ENCODE results near the gene ARHGEF26.

Gene ARHGEF26

GRCh38 chr3:154156530-154156929 lies 35.3 kb downstream of the ARHGEF26 start:
- DNase-seq = no peak

DNA sequence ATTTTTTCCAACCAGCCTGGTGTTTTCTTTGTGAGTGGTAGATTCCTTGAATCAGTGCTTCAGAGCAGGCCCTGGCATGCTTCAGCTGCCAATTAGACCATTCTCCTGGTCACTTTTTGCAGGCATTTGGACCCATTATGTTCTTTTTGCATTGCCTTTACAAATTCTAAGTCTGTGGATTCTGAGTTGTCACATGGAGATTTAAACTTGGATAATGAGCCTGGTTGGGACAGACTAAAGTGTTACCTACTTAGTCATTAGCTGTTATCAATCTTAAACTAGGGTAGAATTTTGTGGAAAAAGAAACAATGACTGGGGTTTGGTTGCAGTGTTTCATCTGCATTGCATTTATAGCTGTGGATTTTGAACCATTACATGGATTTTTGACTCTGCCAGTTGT lies 40.6 kb downstream of the ARHGEF26 start:
- DNase-seq = no peak

- no peak for DNase-seq
Observed at GRCh38 chr3:154164387-154164786, 43.2 kb downstream of the ARHGEF26 start.

DNA sequence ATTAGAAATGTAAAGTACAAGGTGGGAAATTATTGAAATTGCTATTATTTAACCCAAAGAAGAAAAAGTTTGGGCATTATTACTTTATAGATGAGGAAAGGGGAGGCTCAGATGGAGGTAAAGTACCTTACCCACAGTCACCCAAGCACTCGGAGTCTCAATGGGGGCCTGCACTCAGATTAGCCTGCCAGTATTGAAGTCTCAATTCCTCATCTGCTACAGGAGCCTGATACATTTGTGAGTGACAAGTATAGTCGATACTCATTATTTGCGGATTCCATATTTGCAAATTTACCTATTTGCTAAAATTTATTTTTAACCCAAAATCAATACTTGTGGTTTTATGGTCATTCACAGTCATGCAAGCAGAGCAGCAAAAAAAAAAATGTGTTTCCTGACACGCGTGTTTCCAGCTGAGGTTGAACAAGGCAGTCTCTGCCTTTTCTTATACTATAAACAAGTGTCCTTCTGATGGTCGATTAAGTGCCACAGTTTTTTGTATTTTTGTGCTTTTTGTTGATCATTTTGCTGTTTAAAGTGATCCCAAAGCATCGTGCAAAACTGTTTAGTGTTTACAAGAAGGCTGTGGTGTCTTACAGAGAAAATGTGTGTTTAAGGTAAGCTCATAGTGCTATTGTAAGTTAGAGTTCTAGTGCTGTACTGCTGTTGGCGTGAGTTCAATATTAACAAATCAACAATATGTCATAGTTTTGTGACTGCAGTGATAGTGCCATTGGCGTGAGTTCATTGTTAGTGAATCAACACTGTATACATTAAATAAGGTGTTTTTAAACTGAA lies 48.0 kb downstream of the ARHGEF26 start:
- DNase-seq = no peak

GRCh38 chr3:154169796-154170110 lies 48.6 kb downstream of the ARHGEF26 start:
- no peak for DNase-seq

- no peak for DNase-seq
Observed at GRCh38 chr3:154170300-154170699, 49.1 kb downstream of the ARHGEF26 start.

- DNase-seq = no peak
Observed at GRCh38 chr3:154175041-154175440, 53.9 kb downstream of the ARHGEF26 start.

GRCh38 chr3:154176036-154176435 lies 54.8 kb downstream of the ARHGEF26 start:
- DNase-seq = no peak

GRCh38 chr3:154177406-154177805 lies 56.2 kb downstream of the ARHGEF26 start:
- DNase-seq = no peak

GRCh38 chr3:154178172-154178571 lies 57.0 kb downstream of the ARHGEF26 start:
- DNase-seq = no peak

- no peak for DNase-seq
Observed at GRCh38 chr3:154180836-154181691, 59.9 kb downstream of the ARHGEF26 start.

- DNase-seq = no peak
Observed at GRCh38 chr3:154182322-154182922, 61.2 kb downstream of the ARHGEF26 start.

DNA sequence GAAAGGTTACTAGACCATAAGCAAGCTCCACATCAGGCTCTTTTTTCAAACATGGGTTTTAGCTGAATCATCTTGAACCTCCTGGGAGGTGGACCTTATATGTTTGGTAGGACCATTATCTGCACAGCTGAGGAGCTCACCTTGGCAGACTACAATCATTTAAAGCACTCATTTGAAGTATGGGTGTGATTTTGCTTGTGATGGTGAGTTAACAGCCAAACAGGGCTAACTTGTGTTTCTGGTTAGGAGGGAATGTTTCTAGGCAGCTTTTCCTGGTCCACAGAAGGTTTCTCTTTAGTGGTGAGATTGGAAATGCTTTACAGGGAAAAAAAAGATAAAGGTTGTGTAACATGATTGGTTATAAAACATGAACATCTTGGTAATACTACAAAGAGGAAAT lies 61.8 kb downstream of the ARHGEF26 start:
- no peak for DNase-seq

DNA sequence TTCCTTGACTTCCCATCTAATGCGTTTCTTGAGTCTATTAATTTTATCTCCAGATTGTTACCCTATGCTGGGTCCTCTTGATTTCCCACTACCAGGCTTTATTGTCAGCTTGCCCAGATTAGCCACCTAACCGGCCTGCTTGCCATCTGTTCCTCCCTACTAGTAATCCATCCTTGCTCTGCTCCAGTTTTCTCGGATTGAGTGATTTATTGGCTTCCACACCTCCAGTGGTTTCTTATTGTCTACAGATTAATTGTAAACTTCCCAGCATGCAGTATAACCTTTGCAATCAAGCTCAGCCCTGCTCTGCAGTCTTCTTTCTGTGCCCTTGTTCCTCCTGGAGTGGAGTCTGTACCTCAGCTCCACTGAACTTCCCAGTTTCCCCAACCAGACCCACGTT lies 63.4 kb downstream of the ARHGEF26 start:
- DNase-seq = no peak

DNA sequence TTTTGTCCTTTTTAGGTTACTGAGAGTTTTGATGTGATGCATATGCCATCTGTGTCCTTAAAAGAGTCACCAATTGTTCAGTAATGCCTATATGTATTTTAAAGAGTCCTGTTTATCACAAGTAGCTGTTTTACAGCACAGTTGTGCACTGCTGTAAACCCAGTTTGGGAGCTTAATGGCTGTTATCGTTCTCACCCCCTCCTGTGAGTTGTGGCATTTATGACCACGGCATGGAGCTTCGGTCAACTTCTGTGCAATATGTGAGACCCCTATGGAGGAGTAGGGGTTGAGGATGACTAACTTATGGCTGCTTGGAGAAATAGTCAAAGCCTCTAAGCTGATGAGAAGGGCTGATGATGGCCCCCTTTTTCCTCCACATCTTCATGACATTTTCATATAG lies 67.2 kb downstream of the ARHGEF26 start:
- no peak for DNase-seq

DNA sequence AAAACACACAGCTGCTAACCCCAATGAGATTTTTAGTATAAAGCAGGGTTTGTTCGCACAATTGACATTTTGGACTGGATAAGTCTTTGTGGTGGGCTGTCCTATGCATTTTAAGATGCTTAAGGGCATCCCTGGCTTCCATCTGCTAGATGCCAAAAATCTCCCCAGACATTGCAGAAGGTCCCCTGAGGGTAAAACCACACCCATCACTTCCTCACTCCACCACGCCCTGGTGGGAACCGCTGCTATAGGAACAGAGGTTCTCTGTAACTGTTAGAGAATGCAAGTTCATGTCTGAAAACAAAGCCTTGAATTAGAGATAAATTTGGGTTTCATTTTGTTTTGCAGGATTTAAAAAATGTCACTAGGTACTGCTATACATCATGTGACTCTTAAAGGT lies 67.7 kb downstream of the ARHGEF26 start:
- DNase-seq = no peak

DNA sequence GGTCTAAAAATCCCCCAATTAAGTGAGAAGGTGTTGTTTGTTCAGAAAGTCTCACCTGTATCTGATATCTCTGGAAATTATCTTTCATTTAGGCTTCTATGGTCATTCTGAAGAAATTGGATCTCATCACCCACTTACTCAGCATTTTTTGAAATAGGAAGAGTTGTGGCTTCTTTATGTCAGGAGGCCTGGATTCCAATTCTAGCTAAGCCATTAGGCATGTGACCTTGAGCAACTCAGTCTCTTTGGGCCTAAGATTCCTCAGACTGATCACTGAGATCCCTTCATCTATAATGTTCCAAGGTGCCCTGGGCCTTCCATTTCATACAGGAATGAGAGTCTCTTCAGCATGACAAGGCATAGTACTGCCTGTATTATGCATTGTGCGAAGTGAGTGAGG lies 70.3 kb downstream of the ARHGEF26 start:
- DNase-seq = no peak

GRCh38 chr3:154192225-154192624 lies 71.0 kb downstream of the ARHGEF26 start:
- no peak for DNase-seq

GRCh38 chr3:154193000-154193615 lies 71.9 kb downstream of the ARHGEF26 start:
- DNase-seq = no peak

DNA sequence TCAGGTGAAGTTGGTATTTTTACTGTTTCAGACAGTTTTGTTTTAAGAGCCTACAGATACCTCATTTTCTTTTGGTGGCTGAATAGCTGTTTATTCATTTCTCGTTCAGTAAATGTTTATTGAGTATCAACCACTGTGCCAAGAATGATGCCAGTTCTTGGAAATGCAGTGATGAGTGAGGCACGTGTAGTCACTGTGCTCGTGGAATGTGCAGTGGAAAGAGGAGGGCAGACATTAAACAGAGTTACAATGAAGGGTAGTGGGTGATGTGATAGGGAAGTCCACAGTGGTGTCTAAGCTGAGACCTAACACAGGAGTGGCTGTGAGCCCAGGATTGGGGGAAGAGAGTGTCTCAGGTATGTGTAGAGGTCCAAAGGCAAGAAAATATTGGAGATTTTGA lies 73.7 kb downstream of the ARHGEF26 start:
- no peak for DNase-seq

- no peak for DNase-seq
Observed at GRCh38 chr3:154195620-154196356, 74.6 kb downstream of the ARHGEF26 start.

DNA sequence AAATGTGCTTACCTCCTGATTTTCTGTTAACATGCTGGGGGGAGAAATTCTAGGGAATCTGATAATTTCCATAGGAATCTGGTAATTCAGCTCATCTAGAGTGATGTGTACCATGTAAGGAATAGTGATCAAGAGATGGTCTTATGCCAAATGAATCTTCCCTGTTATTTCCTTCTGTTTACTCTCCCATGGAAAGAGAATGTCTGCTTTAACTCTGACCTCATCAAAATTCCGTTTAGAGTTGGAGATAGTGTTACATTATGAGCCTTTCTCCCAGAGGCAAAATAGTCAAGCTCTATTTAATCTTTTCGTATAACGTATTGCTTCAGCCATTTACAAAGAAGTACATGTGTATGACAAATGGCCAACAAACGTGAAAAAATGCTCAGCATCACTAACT lies 76.6 kb downstream of the ARHGEF26 start:
- DNase-seq = no peak

- no peak for DNase-seq
Observed at GRCh38 chr3:154209499-154209898, 88.3 kb downstream of the ARHGEF26 start.

Data from activated CD4-positive, alpha-beta T cell treated with anti-CD3 and anti-CD28 coated beads, Interleukin-2, amount 50 U/mL, for 1 hour (primary cell).